OCI-M2 (cell line): ENCODE data around the gene HOXD4.

Experiments
- DNase-seq: peaks from one replicate; lab custom pipeline; 2025; ENCODE audit not compliant: unreplicated experiment; lab: John Stamatoyannopoulos, UW

Gene HOXD4

DNA sequence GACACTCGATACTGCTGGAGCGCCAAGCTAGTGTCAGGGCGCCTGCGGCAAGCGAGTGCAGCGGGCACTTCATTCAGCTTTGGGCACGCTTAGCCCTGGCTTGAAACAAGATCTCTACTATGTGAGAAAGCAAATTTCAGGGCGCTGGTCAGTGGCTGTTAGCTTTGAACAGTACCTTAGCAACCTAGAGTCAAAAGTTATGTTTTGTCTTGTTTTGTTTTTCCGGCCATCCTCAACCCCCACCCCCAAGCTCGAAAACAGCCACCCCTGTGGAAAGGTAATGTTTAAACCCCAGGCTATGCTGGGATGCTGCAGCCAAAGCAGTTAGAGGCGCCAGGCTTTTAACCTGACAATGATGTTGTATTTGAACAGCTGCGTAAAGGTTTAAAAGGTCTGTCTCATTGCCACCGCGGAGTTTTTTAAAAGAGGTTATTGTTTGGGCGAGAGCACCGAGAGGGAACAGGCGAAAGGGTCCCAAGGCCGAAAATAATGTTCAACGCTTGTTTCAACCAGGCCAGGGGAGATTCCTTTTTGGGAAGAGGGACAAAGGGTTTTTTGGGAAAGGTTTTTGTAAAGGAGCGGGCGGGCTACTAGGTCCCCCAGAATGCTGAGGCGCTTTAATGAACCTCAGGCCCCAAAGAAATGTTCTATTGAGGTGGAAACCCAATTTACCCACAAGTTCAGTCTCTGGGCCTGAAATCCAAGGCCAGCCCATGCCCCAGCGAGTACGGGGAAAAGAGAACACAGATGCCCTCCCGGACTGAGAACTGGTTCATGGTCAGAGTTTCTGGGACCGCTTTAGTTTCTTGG is 37.0 kb upstream of the HOXD4 start:
- DNase-seq: no peak

DNA sequence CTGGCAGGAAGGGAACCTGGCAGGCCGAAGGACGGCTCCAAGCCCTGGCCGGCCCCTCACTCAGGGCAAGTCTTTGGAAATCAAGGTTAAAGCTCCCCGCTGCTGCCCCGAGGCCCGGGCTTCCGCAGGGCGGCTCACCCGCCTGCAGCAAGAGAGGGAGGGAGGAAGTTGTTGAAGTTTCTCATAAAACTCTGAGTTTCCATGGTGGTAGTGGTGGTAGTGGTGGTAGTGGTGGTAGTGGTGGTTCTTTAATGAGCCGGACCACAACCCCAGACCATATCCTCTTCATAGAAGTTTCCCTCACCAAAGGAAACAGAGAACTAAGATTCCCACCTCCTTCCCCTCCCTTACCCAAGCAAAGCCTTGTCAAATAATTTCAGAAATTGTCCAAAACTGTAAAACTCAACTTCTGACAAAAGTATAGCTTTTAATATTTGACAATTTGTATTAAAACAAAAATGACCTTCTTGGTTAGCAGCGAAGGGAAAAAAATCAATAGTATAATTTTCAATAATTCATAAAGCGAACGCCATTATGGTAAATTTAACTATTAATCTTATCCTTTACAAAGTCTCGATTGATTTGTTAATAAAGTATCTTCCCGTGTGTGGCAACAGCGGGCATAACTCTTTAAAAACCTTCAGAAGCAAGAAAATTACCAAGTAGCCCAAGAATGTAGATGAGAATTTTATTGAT is 36.3 kb upstream of the HOXD4 start:
- no peak for DNase-seq

DNA sequence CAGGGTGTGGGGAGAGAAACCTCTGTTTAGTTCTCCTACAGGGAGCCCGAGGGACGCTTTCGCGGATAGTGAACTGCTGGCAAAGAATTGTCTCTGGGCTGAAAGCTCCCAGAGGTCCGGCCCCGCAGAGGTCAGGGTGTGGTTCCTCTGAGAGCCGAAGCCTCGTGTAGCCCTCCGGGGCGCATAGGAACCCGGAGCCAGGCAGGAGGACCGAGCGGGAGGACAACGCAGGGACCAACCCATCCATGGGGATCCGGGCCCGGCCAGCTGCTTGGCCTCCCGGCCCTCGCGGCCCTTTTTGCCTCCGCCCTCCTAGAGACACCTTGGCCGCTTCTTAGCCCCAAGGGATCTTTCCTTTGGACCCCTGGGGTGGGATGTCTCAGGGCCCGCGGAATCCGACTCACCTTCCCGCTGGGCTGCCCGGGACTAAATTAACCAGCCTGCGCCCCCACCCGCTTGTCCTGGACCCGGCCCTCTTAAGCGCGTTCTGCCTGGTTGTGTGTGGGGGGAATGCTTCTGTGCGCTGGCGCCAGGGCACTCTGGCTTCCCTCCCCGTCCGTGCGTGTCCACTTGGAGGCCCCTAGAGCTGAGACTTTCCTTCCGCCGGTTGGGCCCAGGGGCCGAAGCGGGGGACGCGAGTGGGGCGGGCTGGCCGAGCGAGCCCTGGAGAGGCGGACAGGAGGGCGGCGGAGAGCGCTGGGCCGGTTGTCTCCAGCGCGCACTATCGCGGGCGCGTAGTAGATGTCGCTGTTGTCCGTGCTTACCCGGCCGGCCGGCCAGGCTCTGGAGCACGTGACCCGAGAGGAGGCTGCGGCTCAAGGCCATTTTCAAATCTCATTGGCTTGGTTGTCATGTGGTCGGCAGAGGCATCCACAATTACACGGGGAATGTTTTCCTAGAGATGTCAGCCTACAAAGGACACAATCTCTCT is 35.2 kb upstream of the HOXD4 start, which contains the start of gene HOXD10:
HOXD10 (plus strand) TSS at position 896 of the 931 bp plus-strand sequence. CDS start 56 bp downstream, outside the sequence.
- DNase-seq: no peak

DNA sequence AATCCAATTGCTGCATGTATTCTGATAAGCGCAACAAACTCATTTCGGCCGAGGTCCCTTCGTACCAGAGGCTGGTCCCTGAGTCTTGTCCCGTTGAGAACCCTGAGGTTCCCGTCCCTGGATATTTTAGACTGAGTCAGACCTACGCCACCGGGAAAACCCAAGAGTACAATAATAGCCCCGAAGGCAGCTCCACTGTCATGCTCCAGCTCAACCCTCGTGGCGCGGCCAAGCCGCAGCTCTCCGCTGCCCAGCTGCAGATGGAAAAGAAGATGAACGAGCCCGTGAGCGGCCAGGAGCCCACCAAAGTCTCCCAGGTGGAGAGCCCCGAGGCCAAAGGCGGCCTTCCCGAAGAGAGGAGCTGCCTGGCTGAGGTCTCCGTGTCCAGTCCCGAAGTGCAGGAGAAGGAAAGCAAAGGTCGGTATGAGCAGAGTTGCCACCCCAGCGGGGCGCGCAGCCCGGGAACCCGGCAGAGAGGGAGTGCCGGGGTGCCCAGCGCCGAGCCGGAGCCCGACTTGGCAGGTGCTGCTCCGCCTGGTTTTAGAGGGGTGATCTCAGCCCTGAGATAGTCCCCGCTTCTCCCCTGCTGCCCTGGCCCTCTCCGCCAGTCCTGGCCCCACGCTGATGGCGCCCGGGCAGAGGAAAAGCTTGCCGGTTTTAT is 34.1 kb upstream of the HOXD4 start:
- DNase-seq: no peak

DNA sequence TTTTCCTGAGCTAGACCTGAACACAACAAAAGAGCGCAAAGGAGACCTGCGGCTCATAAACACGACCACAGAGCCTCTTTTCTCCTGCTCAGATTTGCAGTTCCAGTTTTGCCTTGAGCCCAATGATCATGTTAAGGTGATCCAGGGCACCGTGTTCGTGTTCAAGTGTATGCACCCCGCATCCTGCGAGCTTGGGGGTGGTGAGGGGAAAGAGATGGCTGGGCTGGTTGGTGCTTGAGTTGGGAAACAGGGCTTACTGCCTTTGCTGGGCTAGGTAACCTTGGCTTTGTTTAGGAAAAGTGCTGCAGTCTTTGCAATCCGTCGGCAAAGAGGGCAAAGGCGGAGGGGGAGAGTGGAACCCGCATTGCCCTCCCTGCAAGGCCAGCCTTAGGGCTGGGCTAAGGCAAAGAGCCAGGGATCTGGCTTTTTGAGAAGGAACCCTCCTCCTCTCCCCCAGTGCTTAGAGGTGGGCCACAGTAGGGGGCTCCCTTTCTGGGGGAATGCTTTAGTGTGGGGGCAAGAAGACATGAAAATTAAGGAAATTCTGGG is 33.5 kb upstream of the HOXD4 start:
- DNase-seq: no peak

DNA sequence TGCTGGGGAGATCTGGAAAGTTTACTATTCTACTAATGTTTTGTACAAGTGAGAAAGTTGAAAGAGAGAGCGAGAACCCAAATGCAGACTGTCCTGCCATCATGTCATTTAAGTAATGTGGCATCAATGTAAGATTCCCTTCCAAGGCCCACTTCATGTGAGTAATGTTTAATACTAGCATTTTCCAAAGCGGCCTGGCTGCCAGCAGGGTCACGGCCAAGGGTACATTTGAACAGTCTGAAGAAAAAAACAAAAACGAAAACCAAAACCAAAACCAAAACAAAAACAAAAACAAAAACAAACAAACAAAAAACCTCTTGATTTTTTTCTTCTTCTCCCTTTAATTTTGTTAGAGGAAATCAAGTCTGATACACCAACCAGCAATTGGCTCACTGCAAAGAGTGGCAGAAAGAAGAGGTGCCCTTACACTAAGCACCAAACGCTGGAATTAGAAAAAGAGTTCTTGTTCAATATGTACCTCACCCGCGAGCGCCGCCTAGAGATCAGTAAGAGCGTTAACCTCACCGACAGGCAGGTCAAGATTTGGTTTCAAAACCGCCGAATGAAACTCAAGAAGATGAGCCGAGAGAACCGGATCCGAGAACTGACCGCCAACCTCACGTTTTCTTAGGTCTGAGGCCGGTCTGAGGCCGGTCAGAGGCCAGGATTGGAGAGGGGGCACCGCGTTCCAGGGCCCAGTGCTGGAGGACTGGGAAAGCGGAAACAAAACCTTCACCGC is 32.6 kb upstream of the HOXD4 start:
- no peak for DNase-seq

DNA sequence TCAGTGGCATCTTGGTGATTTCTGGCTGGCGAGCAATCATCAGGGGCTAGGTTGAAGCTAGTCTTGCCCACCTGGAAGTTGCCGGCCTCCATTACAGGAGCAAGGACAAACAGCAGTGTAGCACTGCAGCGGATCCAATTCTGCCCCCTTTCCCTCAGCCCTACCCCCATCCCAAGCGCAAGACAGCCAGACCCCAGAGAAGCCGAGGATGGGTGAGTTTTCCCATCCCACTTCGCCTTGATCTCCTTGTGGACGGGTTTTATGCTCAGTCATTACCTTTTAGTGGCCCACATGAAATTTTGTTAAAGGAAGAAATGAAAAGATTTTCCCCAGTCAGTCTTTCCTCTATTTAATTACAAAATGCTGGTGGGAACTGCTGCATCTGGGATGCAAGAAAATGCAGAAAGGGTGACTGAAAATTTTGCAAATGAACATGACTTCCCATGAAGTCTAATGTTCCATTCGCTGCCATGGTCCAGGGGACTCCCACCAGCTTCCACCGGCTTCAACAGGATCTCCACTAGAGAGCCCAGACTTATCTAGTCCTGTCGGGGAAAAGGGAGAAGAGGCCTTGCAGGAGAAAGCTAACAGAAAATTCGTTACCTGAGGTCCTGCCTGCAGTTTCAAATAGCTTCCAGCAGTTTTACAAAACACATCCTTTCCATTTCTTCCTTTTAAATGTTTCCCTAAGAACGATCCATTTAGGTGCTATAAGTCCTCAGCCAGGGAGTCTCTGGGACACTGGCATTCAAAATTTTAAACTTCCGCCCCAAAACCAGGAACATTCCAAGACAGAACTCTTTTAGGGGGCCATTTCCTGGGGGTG is 30.8 kb upstream of the HOXD4 start:
- no peak for DNase-seq

DNA sequence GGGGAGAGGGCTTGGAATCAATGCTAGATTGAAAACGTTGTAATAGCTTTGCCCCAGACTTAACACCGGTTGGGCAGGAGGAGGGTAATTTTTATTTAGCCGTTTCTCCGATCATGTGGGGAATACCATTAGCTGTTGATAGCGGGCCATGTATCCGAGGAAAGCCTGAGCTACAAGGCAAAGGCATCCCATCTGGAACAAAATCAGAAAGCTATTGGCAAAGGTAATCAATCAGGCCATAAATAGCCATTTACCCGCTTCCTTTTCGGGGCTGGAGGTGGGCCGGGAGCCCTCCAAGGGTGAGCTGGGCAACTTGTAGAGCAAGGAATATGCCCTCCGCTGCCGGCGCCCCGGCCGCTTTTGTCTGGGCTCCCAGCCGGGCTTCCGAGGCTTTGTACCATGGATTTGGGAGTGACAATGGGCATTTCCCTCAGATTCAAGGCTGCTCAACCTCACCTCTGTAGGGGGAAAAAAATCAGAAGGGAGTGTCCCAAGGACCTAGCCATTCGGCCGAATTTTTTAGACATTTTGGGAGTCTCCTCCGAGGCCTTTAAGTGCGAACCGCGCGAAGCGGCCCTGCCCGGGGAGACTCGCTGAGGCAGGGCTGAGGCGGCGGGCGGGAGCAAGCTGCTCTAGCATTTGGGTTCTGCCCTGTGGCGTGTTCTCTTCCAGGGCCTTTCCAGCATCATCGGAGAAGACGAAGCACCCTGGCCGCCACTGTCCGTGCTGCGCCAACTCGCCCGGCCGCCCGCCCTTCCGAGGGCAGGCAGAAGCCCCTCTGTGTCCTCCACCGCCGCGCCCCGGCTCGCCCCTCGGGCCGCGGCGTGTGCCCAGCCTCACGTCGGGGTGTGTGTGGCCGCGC is 29.9 kb upstream of the HOXD4 start:
- no peak for DNase-seq

DNA sequence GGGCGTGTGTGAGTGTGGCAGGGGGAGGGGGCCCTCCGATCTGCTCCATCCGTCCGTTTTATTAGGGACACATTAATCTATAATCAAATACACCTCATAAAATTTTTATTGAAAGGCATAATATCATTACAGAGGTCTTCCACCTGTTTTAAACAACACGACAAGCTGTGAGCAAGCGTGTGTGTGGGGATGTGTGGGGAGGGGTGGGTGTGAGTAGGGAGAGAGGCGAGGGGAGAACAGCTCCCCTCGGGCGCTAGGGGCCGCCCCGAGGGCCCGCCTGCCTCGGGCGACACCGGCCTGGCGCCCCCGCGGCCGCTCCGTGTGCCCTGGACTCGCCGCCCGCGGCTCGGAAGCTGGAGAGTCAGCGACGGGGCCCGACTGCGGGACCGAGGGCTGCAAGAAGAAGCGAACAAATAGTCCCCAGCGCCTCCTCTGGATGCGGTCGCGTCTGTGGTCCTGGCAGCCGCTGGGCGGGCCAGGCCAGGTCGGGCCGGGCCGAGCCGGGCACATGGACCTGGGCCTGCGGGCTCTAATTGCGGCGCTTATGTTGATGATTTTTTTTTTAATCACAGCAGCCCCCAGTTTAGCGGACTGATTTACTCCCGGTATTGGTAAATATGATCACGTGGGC is 29.2 kb upstream of the HOXD4 start:
- peak; percentile 16 for DNase-seq

DNA sequence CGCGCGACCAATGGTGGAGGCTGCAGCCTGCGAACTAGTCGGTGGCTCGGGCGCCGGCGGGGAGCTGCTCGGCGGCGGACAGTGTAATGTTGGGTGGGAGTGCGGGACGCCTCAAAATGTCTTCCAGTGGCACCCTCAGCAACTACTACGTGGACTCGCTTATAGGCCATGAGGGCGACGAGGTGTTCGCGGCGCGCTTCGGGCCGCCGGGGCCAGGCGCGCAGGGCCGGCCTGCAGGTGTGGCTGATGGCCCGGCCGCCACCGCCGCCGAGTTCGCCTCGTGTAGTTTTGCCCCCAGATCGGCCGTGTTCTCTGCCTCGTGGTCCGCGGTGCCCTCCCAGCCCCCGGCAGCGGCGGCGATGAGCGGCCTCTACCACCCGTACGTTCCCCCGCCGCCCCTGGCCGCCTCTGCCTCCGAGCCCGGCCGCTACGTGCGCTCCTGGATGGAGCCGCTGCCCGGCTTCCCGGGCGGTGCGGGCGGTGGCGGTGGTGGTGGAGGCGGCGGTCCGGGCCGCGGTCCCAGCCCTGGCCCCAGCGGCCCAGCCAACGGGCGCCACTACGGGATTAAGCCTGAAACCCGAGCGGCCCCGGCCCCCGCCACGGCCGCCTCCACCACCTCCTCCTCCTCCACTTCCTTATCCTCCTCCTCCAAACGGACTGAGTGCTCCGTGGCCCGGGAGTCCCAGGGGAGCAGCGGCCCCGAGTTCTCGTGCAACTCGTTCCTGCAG is 28.5 kb upstream of the HOXD4 start, which contains the start of gene HOXD9:
HOXD9 (plus strand) TSS at position 37 of the 728 bp plus-strand sequence; CDS start at position 87, 50 bp downstream.
- DNase-seq: no peak

DNA sequence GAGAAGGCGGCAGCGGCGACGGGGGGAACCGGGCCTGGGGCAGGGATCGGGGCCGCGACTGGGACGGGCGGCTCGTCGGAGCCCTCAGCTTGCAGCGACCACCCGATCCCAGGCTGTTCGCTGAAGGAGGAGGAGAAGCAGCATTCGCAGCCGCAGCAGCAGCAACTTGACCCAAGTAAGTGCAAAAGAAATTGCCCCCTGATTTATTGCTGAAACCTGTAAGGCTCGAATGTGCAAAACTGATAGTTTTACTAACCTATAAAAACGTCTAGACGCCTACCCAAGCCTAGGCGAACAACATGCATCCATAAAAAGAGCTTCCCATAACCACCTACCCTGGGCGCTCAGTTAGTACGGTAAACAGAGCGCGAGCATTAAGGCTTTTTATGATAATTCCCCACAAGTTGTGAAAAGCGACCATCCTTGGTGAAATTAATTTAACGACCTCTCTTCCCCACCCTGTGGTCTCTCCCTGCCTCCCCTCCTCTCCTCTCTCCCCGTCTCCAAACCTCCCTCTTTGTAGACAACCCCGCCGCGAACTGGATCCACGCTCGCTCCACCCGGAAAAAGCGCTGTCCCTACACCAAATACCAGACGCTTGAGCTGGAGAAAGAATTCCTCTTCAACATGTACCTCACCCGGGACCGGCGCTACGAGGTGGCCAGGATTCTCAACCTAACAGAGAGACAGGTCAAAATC is 27.8 kb upstream of the HOXD4 start:
- no peak for DNase-seq

DNA sequence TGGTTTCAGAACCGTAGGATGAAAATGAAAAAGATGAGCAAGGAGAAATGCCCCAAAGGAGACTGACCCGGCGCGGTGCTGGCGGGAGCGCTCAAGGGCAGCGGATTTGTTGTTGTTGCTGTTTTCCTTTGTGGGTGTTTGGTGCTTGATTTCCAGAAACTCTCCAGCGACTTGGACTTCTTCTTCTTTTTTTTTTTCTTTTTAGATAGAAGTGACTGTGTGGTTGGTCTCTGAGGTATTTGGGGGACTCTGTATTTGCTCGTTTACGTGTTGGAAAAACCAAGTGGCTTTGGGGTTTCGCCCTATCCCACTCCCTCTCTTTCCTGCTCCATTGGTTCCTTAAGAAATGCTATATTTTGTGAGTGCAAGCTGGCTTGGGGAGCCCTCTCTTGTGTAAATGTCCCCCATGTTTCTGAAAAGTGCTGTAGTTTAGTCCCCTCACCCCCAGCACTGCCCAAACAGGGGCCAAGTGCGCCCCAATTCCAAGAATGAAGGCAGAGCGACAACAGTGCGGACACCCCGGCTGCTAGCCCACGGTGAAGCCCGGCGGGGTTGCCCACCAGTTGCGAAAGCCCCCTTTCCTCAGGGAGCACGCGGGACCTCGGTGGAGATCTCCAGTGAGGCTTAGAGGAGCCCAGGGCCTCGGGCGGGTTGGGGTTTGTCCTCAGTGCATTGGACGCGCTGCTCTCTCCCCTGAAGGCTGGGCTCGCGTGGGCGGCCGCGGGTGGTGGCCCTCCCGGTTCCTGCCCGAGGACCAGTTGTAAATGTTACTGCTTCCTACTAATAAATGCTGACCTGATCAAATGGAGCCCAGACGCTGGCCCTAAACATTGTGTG is 27.0 kb upstream of the HOXD4 start:
- no peak for DNase-seq

DNA sequence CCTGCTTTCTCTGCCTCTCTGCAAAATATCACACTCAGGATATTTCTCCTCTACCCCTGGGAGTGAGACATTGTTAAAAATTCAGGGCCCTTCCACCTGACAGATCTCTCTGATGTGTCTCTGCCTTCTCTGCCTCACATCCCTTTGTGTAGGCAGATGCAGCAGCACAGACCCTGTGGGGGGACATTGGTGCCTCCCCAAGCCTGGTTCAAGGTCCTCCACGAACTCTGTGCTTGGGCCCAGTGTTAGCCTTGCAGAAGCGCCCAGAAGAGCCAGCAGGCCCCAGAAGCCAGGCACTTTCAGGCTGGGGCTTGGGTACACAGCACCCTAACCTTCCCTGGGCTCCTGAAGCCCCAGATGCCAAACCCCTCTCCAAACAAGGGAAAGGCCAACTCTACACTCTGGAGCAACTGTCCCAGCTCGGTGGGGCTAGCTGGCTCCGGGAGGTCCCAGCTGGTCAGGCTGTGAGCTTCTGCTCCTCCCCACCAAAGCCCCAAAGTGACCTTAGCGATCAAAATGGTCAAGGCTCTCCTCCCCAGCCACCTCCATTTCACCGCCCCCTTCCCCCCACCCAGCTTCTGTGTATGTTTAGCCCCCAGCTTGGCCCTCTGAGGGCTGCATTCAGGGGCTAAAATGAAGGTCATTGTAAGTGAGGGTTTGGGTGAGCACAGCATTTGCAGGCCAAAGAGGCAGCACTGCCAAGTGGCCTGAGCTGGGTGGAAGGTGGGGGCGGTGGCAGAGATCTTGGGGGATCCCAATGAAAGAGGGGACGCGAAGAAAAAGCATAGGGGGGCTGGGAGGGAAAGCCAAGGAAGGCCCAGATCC is 26.2 kb upstream of the HOXD4 start:
- DNase-seq: no peak

DNA sequence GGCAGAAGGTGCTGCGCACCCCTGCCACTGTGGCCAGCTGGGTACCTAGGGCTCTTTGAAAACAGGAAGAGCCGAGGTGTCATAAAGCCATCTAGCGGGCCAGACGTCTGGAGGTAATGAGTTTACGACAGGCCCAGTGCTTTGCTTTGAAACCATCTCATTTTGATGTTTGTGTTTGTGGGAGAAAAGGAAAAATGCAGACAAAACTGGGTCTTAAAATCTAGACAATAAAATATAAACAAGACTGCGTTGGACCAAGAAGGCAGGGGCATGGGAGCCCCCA is 25.6 kb upstream of the HOXD4 start:
- DNase-seq: no peak
